GM12878 (cell line): ENCODE measurements around the gene KIAA1586. TPM values are rescaled to one million over a fixed set of nuclear protein-coding genes. Genes with fewer than 3 reads are reported as not detected.

ENCODE experiments used
- ATAC-seq: fragments of 200-7000 bp; cut with Tn5 transposase; 3 replicates; pipeline ENCODE4 v1.9.1; 2020; ENCODE audit warnings: mild to moderate bottlenecking, moderate library complexity
- BruUV-seq: library from RNA; stranded (reverse); fragments of 400-500 nt; replicated peaks from 2 replicates; lab custom pipeline; 2021; lab: Mats Ljungman, UMichigan
- CTCF ChIA-PET: fragments of 300-600 bp; sonication (Branson Sonifier 250); formaldehyde crosslinking; extraction: SDS; loops from one replicate; lab custom pipeline; 2021; ENCODE audit warnings: inconsistent platforms; lab: Yijun Ruan, JAX
- POLR2A ChIA-PET: fragments of 350-600 bp; formaldehyde crosslinking; extraction: SDS; loops from one replicate; lab custom pipeline; 2021; ENCODE audit warnings: inconsistent platforms; lab: Charles Lee
- RAD21 ChIA-PET: fragments of 300-600 bp; sonication (Branson Sonifier 250); formaldehyde crosslinking; loops from one replicate; lab custom pipeline; 2023; ENCODE audit warnings: antibody characterized with exemption; ENCODE audit not compliant: unreplicated experiment; lab: Charles Lee
- SMC1A ChIA-PET: fragments of 300-600 bp; sonication (Branson Sonifier 250); formaldehyde crosslinking; loops from one replicate; lab custom pipeline; 2023; ENCODE audit not compliant: unreplicated experiment, uncharacterized antibody; lab: Charles Lee
- DNase-seq: peaks from one replicate; pipeline ENCODE4 v3.0.0-alpha.2; 2011; ENCODE audit warnings: low read depth, low spot score
- FAIRE-seq: peaks from 3 replicates; lab custom pipeline; 2011; peaks lifted over from hg19 to GRCh38; lab: Jason Lieb, UNC
- H2AFZ ChIP-seq: 2 replicates; pipeline ENCODE4 v1.6.0; 2011; ENCODE audit warnings: low read depth, low read length, control low read depth; ENCODE audit not compliant: control insufficient read depth
- H3K27ac ChIP-seq: 2 replicates; pipeline ENCODE4 v1.5.1; 2011; ENCODE audit warnings: control low read depth; ENCODE audit not compliant: control insufficient read depth, insufficient read depth
- H3K27me3 ChIP-seq, 2 experiments: replicated peaks in 1 of 2; 2 replicates each; pipeline versions ENCODE4 v1.6.0 to v1.6.1; 2011; ENCODE audit warnings: low read length in 1 of 2; ENCODE audit not compliant: control insufficient read depth in 2 of 2, insufficient read depth in 2 of 2
- H3K36me3 ChIP-seq, 2 experiments: 2 replicates each; pipeline ENCODE4 v1.5.1; 2011; ENCODE audit warnings: low read length in 1 of 2; ENCODE audit not compliant: control insufficient read depth in 2 of 2, insufficient read depth in 2 of 2
- H3K4me1 ChIP-seq: 2 replicates; pipeline ENCODE4 v1.6.1; 2011; ENCODE audit warnings: mild to moderate bottlenecking, low read length, moderate library complexity, mixed read lengths; ENCODE audit not compliant: control insufficient read depth, insufficient read depth
- H3K4me2 ChIP-seq: 2 replicates; pipeline ENCODE4 v1.6.0; 2011; ENCODE audit warnings: control low read depth; ENCODE audit not compliant: control insufficient read depth, insufficient read depth
- H3K4me3 ChIP-seq: fragments of 200-600 bp; sonication (generic); 2 replicates; pipeline ENCODE4 v1.5.1; 2016
- H3K79me2 ChIP-seq: 2 replicates; pipeline ENCODE4 v1.6.0; 2011; ENCODE audit warnings: low read length; ENCODE audit not compliant: control insufficient read depth, insufficient read depth
- H3K9ac ChIP-seq: 2 replicates; pipeline ENCODE4 v1.8.0; 2011; ENCODE audit warnings: low read length, control low read depth, mixed read lengths; ENCODE audit not compliant: control insufficient read depth, insufficient read depth
- H3K9me3 ChIP-seq: replicated peaks from 3 replicates; pipeline ENCODE4 v1.5.1; 2011; ENCODE audit warnings: mild to moderate bottlenecking, low read length; ENCODE audit not compliant: control insufficient read depth, insufficient read depth
- H4K20me1 ChIP-seq: 2 replicates; pipeline ENCODE4 v1.6.0; 2011; ENCODE audit not compliant: control insufficient read depth, insufficient read depth
- BCLAF1 ChIP-seq: fragments of 450-650 bp; IDR thresholded peaks from 2 replicates; pipeline ENCODE4 v1.6.1; 2017; ENCODE audit warnings: antibody characterized with exemption, mild to moderate bottlenecking, moderate library complexity
- DPF2 ChIP-seq: fragments of 450-650 bp; IDR thresholded peaks from 2 replicates; pipeline ENCODE4 v1.6.1; 2017; ENCODE audit warnings: mild to moderate bottlenecking
- ELK1 ChIP-seq: IDR thresholded peaks from 2 replicates; pipeline ENCODE4 v1.6.1; 2012; ENCODE audit warnings: low read depth, low read length, improper control_type of control experiment
- NFXL1 ChIP-seq: fragments of 450-650 bp; IDR thresholded peaks from 2 replicates; pipeline ENCODE4 v1.6.1; 2017; ENCODE audit warnings: antibody characterized with exemption, mild to moderate bottlenecking, borderline replicate concordance
- RCOR1 ChIP-seq: conservative IDR thresholded peaks from 2 replicates; pipeline ENCODE4 v1.6.1; 2012; ENCODE audit warnings: low read depth, low read length, improper control_type of control experiment
- SRF ChIP-seq, 2 experiments: IDR thresholded peaks; 2 replicates each; pipeline ENCODE4 v1.6.1; 2011; ENCODE audit warnings: low read depth in 2 of 2, low read length in 2 of 2, mild to moderate bottlenecking in 1 of 2, moderate library complexity in 1 of 2
- WGBS: methylation state at CpG from one replicate; pipeline ENCODE4 v1.1.6; 2016; ENCODE audit warnings: low lambda C conversion rate; ENCODE audit not compliant: insufficient replicate concordance, insufficient coverage; ENCODE audit errors: missing lambda C conversion rate; 5-methylcytosine and 5-hydroxymethylcytosine counted together
- in situ Hi-C: fragments of 300-500 bp; cut with MboI; formaldehyde crosslinking; loops from 9 replicates; pipeline ENCODE4 v1.14.3; 2018; ENCODE audit warnings: mixed read lengths
- intact Hi-C: fragments of 100-400 bp; cut with micrococcal nuclease; formaldehyde crosslinking; loops from one replicate; pipeline ENCODE4 v1.14.2; 2022; ENCODE audit not compliant: unreplicated experiment
- polyA plus RNA-seq, 11 experiments: library from polyadenylated mRNA; depleted of rRNA in 4 of 11; unstranded in 6 of 11; stranded (reverse) in 5 of 11; fragments of >200 nt; fragmentation: Nextera tagmentation in 4 of 11; fragmentation: Illumina TruSeq in 1 of 11; extraction: Ambion mirVana in 4 of 11; extraction: Trizol in 1 of 11; gene quantifications; 1 replicate in 1 of 11; 2 replicates in 10 of 11; pipeline versions ENCODE4 v1.2.1 to v1.2.3, GENCODE V29; 2011 to 2016; ENCODE audit warnings: inconsistent platforms in 2 of 11, missing spikeins in 2 of 11, low read depth in 1 of 11
- total RNA-seq, 4 experiments: library from RNA; depleted of rRNA in 3 of 4; stranded (reverse); fragments of >200 nt in 3 of 4; fragmentation: Illumina TruSeq in 1 of 4; extraction: Trizol in 1 of 4; gene quantifications; 2 replicates each; pipeline versions ENCODE4 v1.2.1 to v1.2.3, GENCODE V29; 2013 to 2021
- TF ChIP-seq, protein P1 (sequence below): IDR thresholded peaks from 2 replicates; pipeline ENCODE4 v1.6.1; 2012; ENCODE audit warnings: low read length, inconsistent platforms

Gene KIAA1586
- total and polyA plus RNA-seq, 10 of the 15 experiments (the other 5 are each of a cell fraction or from before 2014, with no cell fraction given): 13.1 to 33.1 (median 21.2) TPM

- CTCF ChIA-PET: interaction anchor here (0.6 to 1.0 kb wide), 3 partner anchors 9 to 1019 kb away, joined by 3 to 7 read pairs (median 4); no protein-coding TSS in a partner anchor
- H3K9ac ChIP-seq: no peak overlapping the region
- FAIRE-seq (no peak), DNase-seq (no peak), ATAC-seq (no peak)
- H3K4me1 ChIP-seq: peaks cover 5% of the 10 kb centered on the region
- WGBS: 100% methylated on average over 1 of the region's 1 CpG
- RAD21 ChIA-PET: no interaction called here
- H3K9me3 ChIP-seq: no peaks in the 10 kb centered on the region
- H3K27me3 ChIP-seq: no peaks in the 10 kb centered on the region
- no peak overlapping the region for H3K4me3 ChIP-seq
- no TSS peak for BruUV-seq
- POLR2A ChIA-PET: no interaction called here
- no peaks in the 10 kb centered on the region for H4K20me1 ChIP-seq
- H3K27ac ChIP-seq: no peak overlapping the region
- TF ChIP-seq DPF2: no peak
- no peak for TF ChIP-seq SRF (IDR thresholded peaks at IDR 0.05; ENCODE audit: low read depth in 2 of 2, low read length in 2 of 2)
- TF ChIP-seq, protein P1, sequence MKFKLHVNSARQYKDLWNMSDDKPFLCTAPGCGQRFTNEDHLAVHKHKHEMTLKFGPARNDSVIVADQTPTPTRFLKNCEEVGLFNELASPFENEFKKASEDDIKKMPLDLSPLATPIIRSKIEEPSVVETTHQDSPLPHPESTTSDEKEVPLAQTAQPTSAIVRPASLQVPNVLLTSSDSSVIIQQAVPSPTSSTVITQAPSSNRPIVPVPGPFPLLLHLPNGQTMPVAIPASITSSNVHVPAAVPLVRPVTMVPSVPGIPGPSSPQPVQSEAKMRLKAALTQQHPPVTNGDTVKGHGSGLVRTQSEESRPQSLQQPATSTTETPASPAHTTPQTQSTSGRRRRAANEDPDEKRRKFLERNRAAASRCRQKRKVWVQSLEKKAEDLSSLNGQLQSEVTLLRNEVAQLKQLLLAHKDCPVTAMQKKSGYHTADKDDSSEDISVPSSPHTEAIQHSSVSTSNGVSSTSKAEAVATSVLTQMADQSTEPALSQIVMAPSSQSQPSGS: no peak
- TF ChIP-seq RCOR1: no peak
- TF ChIP-seq BCLAF1: no peak
- TF ChIP-seq NFXL1: no peak
- no peak for TF ChIP-seq ELK1
- no peak overlapping the region for H3K4me2 ChIP-seq
- H3K36me3 ChIP-seq: no peaks in the 10 kb centered on the region
- peaks cover 8% of the 10 kb centered on the region for H3K79me2 ChIP-seq
- no peak overlapping the region for H2AFZ ChIP-seq
- in situ Hi-C loops: no loop called here
- SMC1A ChIA-PET: interaction anchor here (0.6 to 0.8 kb wide), 2 partner anchors 33 to 86 kb away, joined by 3 read pairs; no protein-coding TSS in a partner anchor
- intact Hi-C loops: no loop called here
Measured at GRCh38 chr6:57086843-57087242, 40.4 kb downstream of the KIAA1586 start.
